GM23248 (cell line): ENCODE measurements around the gene FUT9. TPM values are rescaled to one million over a fixed set of nuclear protein-coding genes. Genes with fewer than 3 reads are reported as not detected.

Experiments used
- DNase-seq: peaks from one replicate; pipeline ENCODE4 v3.0.0-alpha.2; 2015
- H2AFZ ChIP-seq: fragments of 200-600 bp; sonication (generic); 2 replicates; pipeline ENCODE4 v1.6.1; 2016; ENCODE audit warnings: antibody characterized with exemption
- H3F3A ChIP-seq: fragments of 200-600 bp; sonication (generic); 2 replicates; pipeline ENCODE4 v1.6.1; 2016; ENCODE audit warnings: mild to moderate bottlenecking, antibody characterized with exemption, mixed run types; ENCODE audit not compliant: insufficient read depth
- H3K27ac ChIP-seq: fragments of 200-600 bp; sonication (generic); 2 replicates; pipeline ENCODE4 v1.5.1; 2016; ENCODE audit warnings: mild to moderate bottlenecking
- H3K27me3 ChIP-seq: fragments of 200-600 bp; sonication (generic); replicated peaks from 2 replicates; pipeline ENCODE4 v1.6.1; 2016; ENCODE audit warnings: mild to moderate bottlenecking; ENCODE audit not compliant: insufficient read depth
- H3K36me3 ChIP-seq: fragments of 200-600 bp; sonication (generic); 2 replicates; pipeline ENCODE4 v1.6.1; 2016; ENCODE audit warnings: low read depth, mild to moderate bottlenecking
- H3K4me1 ChIP-seq: fragments of 200-600 bp; sonication (generic); 2 replicates; pipeline ENCODE4 v1.6.1; 2016; ENCODE audit warnings: mild to moderate bottlenecking; ENCODE audit not compliant: insufficient read depth
- H3K4me2 ChIP-seq: fragments of 200-600 bp; sonication (generic); one replicate; pipeline ENCODE4 v1.6.1; 2016; ENCODE audit warnings: mild to moderate bottlenecking; ENCODE audit not compliant: unreplicated experiment
- H3K4me3 ChIP-seq: fragments of 200-600 bp; sonication (generic); 2 replicates; pipeline ENCODE4 v1.5.1; 2016; ENCODE audit warnings: mild to moderate bottlenecking
- H3K79me2 ChIP-seq: fragments of 200-600 bp; sonication (generic); 2 replicates; pipeline ENCODE4 v1.6.1; 2016; ENCODE audit warnings: mild to moderate bottlenecking; ENCODE audit not compliant: insufficient read depth
- H3K9ac ChIP-seq: fragments of 200-600 bp; sonication (generic); 2 replicates; pipeline ENCODE4 v1.6.1; 2016; ENCODE audit warnings: mild to moderate bottlenecking
- H3K9me2 ChIP-seq: fragments of 200-600 bp; sonication (generic); 2 replicates; pipeline ENCODE4 v1.6.1; 2016; ENCODE audit warnings: mixed run types, mild to moderate bottlenecking, moderate library complexity; ENCODE audit not compliant: insufficient read depth
- H3K9me3 ChIP-seq: fragments of 200-600 bp; sonication (generic); one replicate; pipeline ENCODE4 v1.6.1; 2017; ENCODE audit warnings: low read depth
- H4K20me1 ChIP-seq: fragments of 200-600 bp; sonication (generic); 2 replicates; pipeline ENCODE4 v1.6.0; 2016; ENCODE audit not compliant: insufficient read depth
- EZH2 ChIP-seq: fragments of 200-600 bp; sonication (generic); IDR thresholded peaks from 2 replicates; pipeline ENCODE4 v1.6.1; 2018; ENCODE audit warnings: antibody characterized with exemption, mild to moderate bottlenecking; ENCODE audit not compliant: insufficient read depth, poor library complexity, severe bottlenecking
- EZH2phosphoT487 ChIP-seq: fragments of 200-600 bp; sonication (generic); IDR thresholded peaks from 2 replicates; pipeline ENCODE4 v1.6.1; 2018; ENCODE audit warnings: antibody characterized with exemption, moderate library complexity, mild to moderate bottlenecking, low read depth; ENCODE audit not compliant: insufficient read depth
- whole genome bisulfite sequencing, 2 experiments: methylation state at CpG; one replicate each; pipeline ENCODE4 v1.1.6; 2015 to 2017; ENCODE audit warnings: low lambda C conversion rate in 2 of 2, low coverage in 1 of 2; ENCODE audit errors: missing lambda C conversion rate in 2 of 2; 5-methylcytosine and 5-hydroxymethylcytosine counted together
- in situ Hi-C: fragments of 300-500 bp; cut with MboI; formaldehyde crosslinking; loops from 2 replicates; pipeline ENCODE4 v1.15.0; 2020
- polyA plus RNA-seq: library from polyadenylated mRNA; unstranded; fragments of >200 nt; fragmentation: Nextera tagmentation; extraction: Ambion mirVana; gene quantifications from 2 replicates; pipeline ENCODE4 v1.2.1, GENCODE V29; 2016
- total RNA-seq: library from RNA; depleted of rRNA; stranded (reverse); fragments of >200 nt; shearing (Covaris generic); gene quantifications from 2 replicates; pipeline ENCODE4 v1.2.3, GENCODE V29; 2014

Gene FUT9
- total and polyA plus RNA-seq, 2 experiments from 2014 or later = not detected

DNA sequence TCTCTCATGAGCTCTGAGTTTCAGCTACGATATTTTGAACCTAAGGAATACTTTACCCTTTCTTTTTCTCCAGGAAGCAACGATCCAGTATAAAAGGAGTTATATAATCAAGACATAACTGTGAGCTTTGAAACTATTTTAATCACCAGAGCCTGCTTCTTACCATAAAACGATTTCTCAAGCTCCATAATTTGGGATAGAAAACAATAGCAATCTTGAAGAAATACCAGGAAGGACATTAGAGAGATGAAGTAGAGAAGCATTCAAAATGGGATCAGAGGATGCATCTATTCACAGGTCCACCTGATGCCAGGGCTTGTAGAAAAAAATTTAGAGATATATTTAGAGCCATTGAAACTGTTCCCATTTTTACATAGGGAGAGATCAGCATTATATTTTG, 135.9 kb downstream of the FUT9 start:
- WGBS, 2 experiments = 9 to 15% methylated on average over 3 of the region's 3 CpGs
- TF ChIP-seq EZH2phosphoT487 (no peak), EZH2 (no peak)
- DNase-seq = no peak

DNA sequence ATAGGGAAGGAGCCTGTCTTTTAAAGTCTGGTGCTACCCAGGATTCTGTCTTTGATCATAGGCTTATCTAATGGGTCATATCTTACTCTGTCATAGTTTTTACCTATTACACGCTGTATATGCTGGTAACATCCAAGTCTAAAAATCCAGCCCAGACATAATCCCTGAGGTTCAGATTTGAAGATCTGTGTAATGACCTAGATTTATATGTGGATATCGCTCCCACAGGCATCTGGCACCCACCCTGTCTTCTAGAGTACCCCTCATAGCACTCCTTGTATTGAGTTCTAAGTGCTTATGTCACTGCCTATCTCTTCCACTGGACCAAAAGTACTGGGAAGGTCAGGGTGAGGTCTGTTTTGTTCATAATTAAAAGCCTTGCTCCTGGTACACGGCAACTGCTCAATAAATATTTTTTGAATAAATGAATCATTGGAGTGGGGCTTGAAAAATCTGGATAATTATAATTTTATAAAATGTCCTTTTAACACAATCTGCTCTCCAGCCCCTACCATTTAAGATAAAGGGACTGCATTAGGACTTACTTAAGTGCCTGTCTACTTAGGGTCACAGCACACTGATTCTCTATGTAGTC, 136.4 kb downstream of the FUT9 start:
- Histone ChIP-seq H2AFZ (no peak overlapping the region), H4K20me1 (no peaks in the 10 kb centered on the region), H3K27ac (no peak overlapping the region), H3K9me3 (no peaks in the 10 kb centered on the region), H3K36me3 (no peaks in the 10 kb centered on the region), H3K9me2 (no peaks in the 10 kb centered on the region), H3K9ac (no peak overlapping the region), H3K4me1 (no peaks in the 10 kb centered on the region), H3K27me3 (no peaks in the 10 kb centered on the region), H3K4me3 (no peak overlapping the region), H3K4me2 (no peak overlapping the region), H3K79me2 (no peaks in the 10 kb centered on the region), H3F3A (no peaks in the 10 kb centered on the region)
- in situ Hi-C loops = no loop called here
- TF ChIP-seq EZH2 (no peak), EZH2phosphoT487 (no peak)
- 16 to 24% methylated on average over 3 of the region's 3 CpGs for WGBS, 2 experiments
- DNase-seq = no peak

More for the DNA sequence above, 135.9 kb downstream of the FUT9 start:
- no peaks in the 10 kb centered on the region for H3K36me3 ChIP-seq
- H3K9ac ChIP-seq = no peak overlapping the region
- no peaks in the 10 kb centered on the region for H3K4me1 ChIP-seq
- no peak overlapping the region for H3K4me2 ChIP-seq
- no peaks in the 10 kb centered on the region for H3K79me2 ChIP-seq
- in situ Hi-C loops = no loop called here
- no peaks in the 10 kb centered on the region for H4K20me1 ChIP-seq
- H2AFZ ChIP-seq = no peak overlapping the region
- no peaks in the 10 kb centered on the region for H3F3A ChIP-seq
- no peaks in the 10 kb centered on the region for H3K27me3 ChIP-seq
- no peaks in the 10 kb centered on the region for H3K9me3 ChIP-seq
- no peak overlapping the region for H3K27ac ChIP-seq
- no peak overlapping the region for H3K4me3 ChIP-seq
- no peaks in the 10 kb centered on the region for H3K9me2 ChIP-seq

DNA sequence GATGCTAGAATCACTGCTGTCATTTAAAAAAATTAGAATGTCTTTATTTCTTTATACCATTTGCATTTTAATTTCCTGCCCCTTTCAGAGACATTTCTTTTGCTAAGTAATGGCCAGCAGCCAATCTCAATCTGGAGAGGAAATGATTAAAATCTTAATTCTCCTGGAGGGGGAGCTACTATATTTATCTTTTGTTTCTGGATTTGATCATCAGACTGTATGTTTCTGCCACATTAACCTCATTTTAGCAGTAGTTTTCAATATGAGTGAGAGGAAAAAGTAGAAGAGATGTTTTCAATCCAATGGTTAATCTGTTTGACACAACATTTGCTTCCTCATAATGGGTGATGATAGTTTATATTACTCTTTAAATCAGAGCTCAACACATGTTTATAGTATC, 138.0 kb downstream of the FUT9 start:
- in situ Hi-C loops = no loop called here
- H3K36me3 ChIP-seq = no peaks in the 10 kb centered on the region
- H3K79me2 ChIP-seq = no peaks in the 10 kb centered on the region
- no peaks in the 10 kb centered on the region for H3F3A ChIP-seq
- H2AFZ ChIP-seq = no peak overlapping the region
- H3K4me2 ChIP-seq = no peak overlapping the region
- H4K20me1 ChIP-seq = no peaks in the 10 kb centered on the region
- no peaks in the 10 kb centered on the region for H3K27me3 ChIP-seq
- no peak overlapping the region for H3K4me3 ChIP-seq
- H3K27ac ChIP-seq = no peak overlapping the region
- DNase-seq = no peak
- no peak overlapping the region for H3K9ac ChIP-seq
- TF ChIP-seq EZH2 (no peak), EZH2phosphoT487 (no peak)
- no peaks in the 10 kb centered on the region for H3K4me1 ChIP-seq
- no peaks in the 10 kb centered on the region for H3K9me3 ChIP-seq
- H3K9me2 ChIP-seq = no peaks in the 10 kb centered on the region

GRCh38 chr6:96156425-96156824, 140.7 kb downstream of the FUT9 start:
- no peaks in the 10 kb centered on the region for H3K27me3 ChIP-seq
- no peaks in the 10 kb centered on the region for H3F3A ChIP-seq
- no peak for DNase-seq
- no peaks in the 10 kb centered on the region for H3K79me2 ChIP-seq
- H3K4me3 ChIP-seq = no peak overlapping the region
- H3K9me3 ChIP-seq = no peaks in the 10 kb centered on the region
- no peak overlapping the region for H3K4me2 ChIP-seq
- 21 to 34% methylated on average over 4 of the region's 4 CpGs for WGBS, 2 experiments
- in situ Hi-C loops = no loop called here
- no peak overlapping the region for H2AFZ ChIP-seq
- H3K9ac ChIP-seq = no peak overlapping the region
- H3K9me2 ChIP-seq = no peaks in the 10 kb centered on the region
- no peaks in the 10 kb centered on the region for H3K4me1 ChIP-seq
- no peaks in the 10 kb centered on the region for H3K36me3 ChIP-seq
- H4K20me1 ChIP-seq = no peaks in the 10 kb centered on the region
- TF ChIP-seq EZH2 (no peak), EZH2phosphoT487 (no peak)
- no peak overlapping the region for H3K27ac ChIP-seq
